Calu3 (cell line): Measurements from ENCODE around the gene FAM81A. TPM values are rescaled to one million over a fixed set of nuclear protein-coding genes. Genes with fewer than 3 reads are reported as not detected.

ENCODE experiments used
- BruUV-seq: library from RNA; stranded (reverse); fragments of 400-500 nt; replicated peaks from 2 replicates; lab custom pipeline; 2021; lab: Mats Ljungman, UMichigan
- CTCF ChIA-PET: fragments of 300-600 bp; sonication (Branson Sonifier 250); formaldehyde crosslinking; loops from one replicate; lab custom pipeline; 2022; ENCODE audit warnings: antibody characterized with exemption; lab: Charles Lee
- DNase-seq: peaks from one replicate; pipeline ENCODE4 v3.0.0; 2022
- H3K27ac Mint-ChIP-seq: one replicate; pipeline ENCODE4 v1.8.0; 2022; ENCODE audit warnings: mixed read lengths; ENCODE audit not compliant: unreplicated experiment
- H3K27me3 Mint-ChIP-seq: one replicate; pipeline ENCODE4 v1.8.0; 2022; ENCODE audit warnings: mixed read lengths; ENCODE audit not compliant: unreplicated experiment
- H3K36me3 Mint-ChIP-seq: one replicate; pipeline ENCODE4 v1.8.0; 2022; ENCODE audit warnings: mild to moderate bottlenecking, moderate library complexity, mixed read lengths; ENCODE audit not compliant: insufficient read depth, unreplicated experiment
- H3K4me1 Mint-ChIP-seq: one replicate; pipeline ENCODE4 v1.8.0; 2022; ENCODE audit warnings: mild to moderate bottlenecking, low read depth, mixed read lengths; ENCODE audit not compliant: unreplicated experiment
- H3K4me3 Mint-ChIP-seq: one replicate; pipeline ENCODE4 v1.8.0; 2022; ENCODE audit warnings: mild to moderate bottlenecking, low read depth, moderate library complexity, mixed read lengths; ENCODE audit not compliant: unreplicated experiment
- H3K9me3 Mint-ChIP-seq: one replicate; pipeline ENCODE4 v1.8.0; 2022; ENCODE audit warnings: low read depth, mixed read lengths; ENCODE audit not compliant: unreplicated experiment
- intact Hi-C: fragments of 100-400 bp; cut with micrococcal nuclease; formaldehyde crosslinking; loops from one replicate; pipeline ENCODE4 v1.10.0; 2022; ENCODE audit not compliant: unreplicated experiment
- total RNA-seq: library from RNA; stranded (reverse); gene quantifications from 2 replicates; pipeline ENCODE4 v1.2.3, GENCODE V29; 2022
- TF ChIP-seq, protein P1 (sequence below): fragments of 200-600 bp; IDR thresholded peaks from one replicate; pipeline ENCODE4 v1.8.0; 2022; ENCODE audit warnings: antibody characterized with exemption; ENCODE audit not compliant: unreplicated experiment

The FAM81A gene
- total RNA-seq, 1 experiment from 2014 or later, result 16.0 TPM

GRCh38 chr15:59570315-59570714, 132.3 kb downstream of the FAM81A start:
- CTCF ChIA-PET, result interaction anchor here (0.6 to 1.6 kb wide), 3 partner anchors 25 to 41 kb away, joined by 4 to 6 read pairs (median 5); partner anchors contain the start of gene GCNT3
- intact Hi-C loops, result loop anchor here (2.0 kb wide), 1 partner anchor 46 kb away; no protein-coding TSS in a partner anchor
- H3K9me3 Mint-ChIP-seq, result no peaks in the 10 kb centered on the region
- TF ChIP-seq, protein P1, sequence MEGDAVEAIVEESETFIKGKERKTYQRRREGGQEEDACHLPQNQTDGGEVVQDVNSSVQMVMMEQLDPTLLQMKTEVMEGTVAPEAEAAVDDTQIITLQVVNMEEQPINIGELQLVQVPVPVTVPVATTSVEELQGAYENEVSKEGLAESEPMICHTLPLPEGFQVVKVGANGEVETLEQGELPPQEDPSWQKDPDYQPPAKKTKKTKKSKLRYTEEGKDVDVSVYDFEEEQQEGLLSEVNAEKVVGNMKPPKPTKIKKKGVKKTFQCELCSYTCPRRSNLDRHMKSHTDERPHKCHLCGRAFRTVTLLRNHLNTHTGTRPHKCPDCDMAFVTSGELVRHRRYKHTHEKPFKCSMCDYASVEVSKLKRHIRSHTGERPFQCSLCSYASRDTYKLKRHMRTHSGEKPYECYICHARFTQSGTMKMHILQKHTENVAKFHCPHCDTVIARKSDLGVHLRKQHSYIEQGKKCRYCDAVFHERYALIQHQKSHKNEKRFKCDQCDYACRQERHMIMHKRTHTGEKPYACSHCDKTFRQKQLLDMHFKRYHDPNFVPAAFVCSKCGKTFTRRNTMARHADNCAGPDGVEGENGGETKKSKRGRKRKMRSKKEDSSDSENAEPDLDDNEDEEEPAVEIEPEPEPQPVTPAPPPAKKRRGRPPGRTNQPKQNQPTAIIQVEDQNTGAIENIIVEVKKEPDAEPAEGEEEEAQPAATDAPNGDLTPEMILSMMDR, result no peak
- H3K36me3 Mint-ChIP-seq, result no peaks in the 10 kb centered on the region
- peaks cover 44% of the 10 kb centered on the region for H3K4me1 Mint-ChIP-seq
- DNase-seq, result peak; percentile 68
- no peaks in the 10 kb centered on the region for H3K27me3 Mint-ChIP-seq
- H3K27ac Mint-ChIP-seq, result peak overlapping the region; percentile 95
- peak overlapping the region; percentile 19 for H3K4me3 Mint-ChIP-seq
- BruUV-seq, result no TSS peak

DNA sequence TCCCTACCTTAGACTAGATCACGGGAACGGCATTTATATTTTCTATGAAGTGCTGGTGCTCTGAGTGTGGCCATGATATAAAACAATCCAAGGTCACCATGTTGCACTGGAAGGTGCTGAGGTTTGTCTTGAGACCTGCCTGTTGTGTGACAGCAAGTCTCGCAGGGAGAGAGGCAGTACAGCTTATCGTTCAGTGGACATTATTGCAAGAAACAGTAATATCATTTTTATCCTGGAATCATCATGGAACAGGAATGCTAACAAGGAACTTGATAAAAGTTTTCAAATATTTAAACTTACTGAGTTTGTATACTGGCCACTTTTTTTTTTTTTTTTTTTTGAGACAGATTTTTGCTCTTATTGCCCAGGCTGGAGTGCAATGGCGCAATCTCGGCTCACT, 133.6 kb downstream of the FAM81A start:
- no TSS peak for BruUV-seq
- H3K9me3 Mint-ChIP-seq, result no peaks in the 10 kb centered on the region
- intact Hi-C loops, result loop anchor here (2.0 kb wide), 1 partner anchor 45 kb away; no protein-coding TSS in a partner anchor
- H3K27ac Mint-ChIP-seq, result no peak overlapping the region
- H3K4me3 Mint-ChIP-seq, result no peak overlapping the region
- CTCF ChIA-PET, result interaction anchor here (0.7 to 1.6 kb wide), 4 partner anchors 20 to 163 kb away, joined by 4 to 7 read pairs (median 5); partner anchors contain the start of gene GCNT3
- TF ChIP-seq, protein P1, result no peak
- no peaks in the 10 kb centered on the region for H3K36me3 Mint-ChIP-seq
- H3K4me1 Mint-ChIP-seq, result peaks cover 42% of the 10 kb centered on the region
- H3K27me3 Mint-ChIP-seq, result no peaks in the 10 kb centered on the region
- no peak for DNase-seq

Other genes starting within 250 kb of the FAM81A start
- not detected in 2 replicates for gene LDHAL6B, start 231.3 kb upstream of the FAM81A start, total RNA-seq
- 617 and 655 TPM in 2 replicates for gene MYO1E, start 65.3 kb upstream of the FAM81A start, total RNA-seq
- gene GCNT3, start 173.6 kb downstream of the FAM81A start, total RNA-seq, result 11.6 and 15.4 TPM in 2 replicates
- gene GTF2A2, start 219.3 kb downstream of the FAM81A start, total RNA-seq, result 72.8 and 93.7 TPM in 2 replicates